Thymus (tissue), 11 donors: ENCODE measurements around the gene NDUFA7. TPM values are rescaled to one million over a fixed set of nuclear protein-coding genes. Genes with fewer than 3 reads are reported as not detected.

Source experiments
- DNase-seq, 9 donors: peaks; one replicate each; pipeline ENCODE4 v3.0.0-alpha.2; 2013; ENCODE audit warnings: low spot score in 9 of 9, low read depth in 6 of 9, missing footprints in 1 of 9
- H3K27ac ChIP-seq, 2 donors: one replicate each; pipeline ENCODE4 v1.5.1; 2013; ENCODE audit warnings: control low read depth in 1 of 2, low read depth in 1 of 2, low read length in 1 of 2, mild to moderate bottlenecking in 1 of 2, moderate library complexity in 1 of 2
- H3K27me3 ChIP-seq, 2 donors: one replicate each; pipeline ENCODE4 v1.5.1; 2013; ENCODE audit warnings: low read length in 1 of 2; ENCODE audit not compliant: control insufficient read depth in 2 of 2, insufficient read depth in 1 of 2
- H3K36me3 ChIP-seq, 2 donors: one replicate each; pipeline ENCODE4 v1.5.1; 2013; ENCODE audit warnings: low read length in 1 of 2, mild to moderate bottlenecking in 1 of 2, moderate library complexity in 1 of 2; ENCODE audit not compliant: control insufficient read depth in 2 of 2, insufficient read depth in 2 of 2
- H3K4me1 ChIP-seq, 2 donors: one replicate each; pipeline ENCODE4 v1.5.1; 2013; ENCODE audit warnings: low read length in 2 of 2; ENCODE audit not compliant: control insufficient read depth in 2 of 2, insufficient read depth in 2 of 2
- H3K4me3 ChIP-seq, 2 donors: one replicate each; pipeline ENCODE4 v1.5.1; 2013; ENCODE audit warnings: low read length in 2 of 2, control low read depth in 1 of 2, mild to moderate bottlenecking in 1 of 2
- H3K9me3 ChIP-seq, 2 donors: one replicate each; pipeline ENCODE4 v1.5.1; 2013; ENCODE audit warnings: low read length in 1 of 2, mild to moderate bottlenecking in 1 of 2; ENCODE audit not compliant: control insufficient read depth in 2 of 2, insufficient read depth in 1 of 2
- WGBS: extraction: QIAGEN DNeasy Blood & Tissue Kit; methylation state at CpG from one replicate; pipeline ENCODE4 v1.1.7; 2013; 5-methylcytosine and 5-hydroxymethylcytosine counted together
- polyA plus RNA-seq: library from polyadenylated mRNA; stranded (reverse); fragments of 200-250 nt; gene quantifications from one replicate; pipeline ENCODE4 v1.2.3, GENCODE V29; 2013
- total RNA-seq: library from RNA; stranded (reverse); fragments of 120-200 nt; gene quantifications from one replicate; pipeline ENCODE4 v1.2.4, GENCODE V29; 2013
- donor health status: healthy.

The NDUFA7 gene
- total and polyA plus RNA-seq, 2 donors = 98.3 to 110 TPM

DNA sequence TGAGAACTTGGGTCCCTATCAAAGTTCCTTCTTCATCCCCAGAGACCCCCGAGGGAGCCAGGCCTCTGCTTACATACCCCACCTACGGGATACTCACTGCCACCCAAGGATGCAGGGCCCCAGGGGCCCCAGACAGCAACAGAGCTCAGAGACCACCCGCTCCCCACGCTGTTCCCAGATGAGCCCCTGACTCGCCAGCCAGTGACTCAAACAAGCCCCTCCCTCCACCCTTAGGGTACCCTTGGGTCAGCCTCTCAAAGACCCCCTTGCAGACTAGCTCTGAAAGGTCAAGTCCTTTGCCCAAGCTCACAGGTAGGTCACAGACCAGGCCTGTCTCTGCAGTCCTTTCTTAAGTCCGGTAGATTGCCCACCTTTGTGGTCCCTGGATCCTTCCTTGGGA is 58.7 kb downstream of the NDUFA7 start:
- H3K27me3 ChIP-seq = no peaks in the 10 kb centered on the region
- WGBS = 99% methylated on average over 6 of the region's 6 CpGs
- no peak overlapping the region for H3K27ac ChIP-seq
- no peak for DNase-seq
- peaks cover 22 to 24% of the 10 kb centered on the region in 2 donors for H3K36me3 ChIP-seq
- no peaks in the 10 kb centered on the region for H3K4me1 ChIP-seq
- H3K9me3 ChIP-seq = no peaks in the 10 kb centered on the region
- no peak overlapping the region for H3K4me3 ChIP-seq

DNA sequence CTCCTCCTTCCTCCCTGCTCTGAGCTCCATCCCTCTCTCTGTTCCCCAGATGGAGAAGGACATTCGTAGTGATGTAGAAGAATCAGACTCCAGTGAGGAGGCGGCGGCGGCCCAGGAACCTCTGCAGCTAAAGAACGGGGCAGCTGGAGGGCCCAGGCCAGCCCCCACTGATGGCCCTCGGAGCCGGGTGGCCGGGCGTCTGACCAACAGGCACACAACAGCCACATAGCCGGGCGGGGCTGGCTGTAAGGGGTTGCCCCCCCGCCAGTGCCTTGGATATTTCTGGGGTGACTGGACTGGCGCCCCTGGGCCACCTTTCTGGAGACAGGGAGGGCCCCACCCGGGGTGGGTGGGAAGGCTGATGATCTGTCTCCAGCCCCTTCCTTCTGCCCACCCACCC is 59.3 kb downstream of the NDUFA7 start:
- Histone ChIP-seq H3K27me3 (no peaks in the 10 kb centered on the region), H3K9me3 (no peaks in the 10 kb centered on the region), H3K4me3 (no peak overlapping the region), H3K36me3 (peaks cover 27 to 30% of the 10 kb centered on the region in 2 donors), H3K27ac (no peak overlapping the region), H3K4me1 (no peaks in the 10 kb centered on the region)
- WGBS = 98% methylated on average over 14 of the region's 14 CpGs
- DNase-seq = no peak

DNA sequence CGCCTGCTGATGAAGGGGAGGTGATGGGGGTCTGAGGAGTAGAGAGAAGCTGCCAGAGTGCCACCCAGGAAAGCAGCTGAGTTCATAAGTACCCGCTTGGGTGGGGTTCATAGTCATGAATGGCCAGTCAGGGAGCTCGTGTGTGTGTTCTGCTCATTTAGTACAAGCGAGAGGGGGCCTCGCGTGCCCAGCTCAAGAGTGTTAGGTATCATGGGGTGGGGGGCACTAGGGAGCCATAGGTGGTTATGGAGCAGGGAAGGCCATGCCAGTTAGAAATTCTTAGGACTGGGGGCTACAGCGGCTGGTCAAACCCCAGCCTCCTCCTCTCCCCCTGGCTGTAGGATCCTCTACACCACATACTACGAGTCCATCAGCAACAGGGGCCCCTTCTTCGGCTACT is 59.8 kb downstream of the NDUFA7 start:
- no peaks in the 10 kb centered on the region for H3K27me3 ChIP-seq
- H3K9me3 ChIP-seq = no peaks in the 10 kb centered on the region
- H3K4me1 ChIP-seq = no peaks in the 10 kb centered on the region
- H3K27ac ChIP-seq = no peak overlapping the region
- WGBS = 97% methylated on average over 9 of the region's 9 CpGs
- H3K36me3 ChIP-seq = peaks cover 32 to 35% of the 10 kb centered on the region in 2 donors
- no peak for DNase-seq
- no peak overlapping the region for H3K4me3 ChIP-seq

Other genes starting within 250 kb of the NDUFA7 start
- gene FBN3, start 171.8 kb downstream of the NDUFA7 start, total RNA-seq = 0.61 TPM
- gene FBN3, start 171.8 kb downstream of the NDUFA7 start, polyA plus RNA-seq = 0.16 TPM
- 21.7 TPM for gene CERS4, start 112.0 kb downstream of the NDUFA7 start, total RNA-seq
- 28.5 TPM for gene CERS4, start 112.0 kb downstream of the NDUFA7 start, polyA plus RNA-seq
- 24.7 TPM for gene CD320, start 13.0 kb downstream of the NDUFA7 start, total RNA-seq
- gene CD320, start 13.0 kb downstream of the NDUFA7 start, polyA plus RNA-seq = 31.9 TPM
- gene RPS28, start 121 bp upstream of the NDUFA7 start, total RNA-seq = 1,209 TPM
- gene RPS28, start 121 bp upstream of the NDUFA7 start, polyA plus RNA-seq = 1,415 TPM
- 3.3 TPM for gene KANK3, start 21.9 kb upstream of the NDUFA7 start, total RNA-seq
- gene KANK3, start 21.9 kb upstream of the NDUFA7 start, polyA plus RNA-seq = 6.0 TPM
- gene ANGPTL4, start 42.8 kb upstream of the NDUFA7 start, total RNA-seq = 0.42 TPM
- 14.4 TPM for gene ANGPTL4, start 42.8 kb upstream of the NDUFA7 start, polyA plus RNA-seq
- 5.6 TPM for gene RAB11B, start 69.0 kb upstream of the NDUFA7 start, total RNA-seq
- gene RAB11B, start 69.0 kb upstream of the NDUFA7 start, polyA plus RNA-seq = 81.9 TPM
- gene MARCHF2, start 91.9 kb upstream of the NDUFA7 start, total RNA-seq = 24.5 TPM
- gene MARCHF2, start 91.9 kb upstream of the NDUFA7 start, polyA plus RNA-seq = 30.7 TPM
- 92.7 TPM for gene HNRNPM, start 123.6 kb upstream of the NDUFA7 start, total RNA-seq
- 123 TPM for gene HNRNPM, start 123.6 kb upstream of the NDUFA7 start, polyA plus RNA-seq
- 0.80 TPM for gene PRAM1, start 181.3 kb upstream of the NDUFA7 start, total RNA-seq
- 7.5 TPM for gene PRAM1, start 181.3 kb upstream of the NDUFA7 start, polyA plus RNA-seq
- 2.1 TPM for gene ZNF414, start 192.8 kb upstream of the NDUFA7 start, total RNA-seq
- gene ZNF414, start 192.8 kb upstream of the NDUFA7 start, polyA plus RNA-seq = 27.6 TPM